CD14-positive monocyte (primary cell): ENCODE measurements around the gene NAXE. TPM values are rescaled to one million over a fixed set of nuclear protein-coding genes. Genes with fewer than 3 reads are reported as not detected.

Experiments used
- DNase-seq, 3 donors: peaks; one replicate each; pipeline ENCODE4 v3.0.0-alpha.2; 2011 to 2022
- H2AFZ ChIP-seq: 2 replicates; pipeline ENCODE4 v1.6.0; 2012; ENCODE audit warnings: mild to moderate bottlenecking, low read depth, low read length, inconsistent platforms; ENCODE audit not compliant: insufficient read depth, poor library complexity, severe bottlenecking
- H3K27ac ChIP-seq, 2 donors: 1 replicate in 1 of 2; 2 replicates in 1 of 2; pipeline ENCODE4 v1.5.1; 2012 to 2013; ENCODE audit warnings: low read length in 2 of 2, control low read depth in 1 of 2, inconsistent platforms in 1 of 2, low read depth in 1 of 2, mild to moderate bottlenecking in 1 of 2
- H3K27me3 ChIP-seq, 2 donors: one replicate each; pipeline versions ENCODE4 v1.6.0 to v1.6.1; 2011 to 2013; ENCODE audit warnings: low read length in 2 of 2; ENCODE audit not compliant: control insufficient read depth in 2 of 2, insufficient read depth in 2 of 2
- H3K36me3 ChIP-seq, 2 donors: replicated peaks in 1 of 2; 1 replicate in 1 of 2; 2 replicates in 1 of 2; pipeline versions ENCODE4 v1.5.1 to v1.6.1; 2012 to 2013; ENCODE audit warnings: low read length in 2 of 2, control low read depth in 1 of 2, inconsistent platforms in 1 of 2, mild to moderate bottlenecking in 1 of 2; ENCODE audit not compliant: insufficient read depth in 2 of 2, control insufficient read depth in 1 of 2
- H3K4me1 ChIP-seq, 2 donors: 1 replicate in 1 of 2; 2 replicates in 1 of 2; pipeline versions ENCODE4 v1.5.1 to v1.6.1; 2012 to 2013; ENCODE audit warnings: low read length in 2 of 2, control low read depth in 1 of 2, inconsistent platforms in 1 of 2, mild to moderate bottlenecking in 1 of 2, moderate library complexity in 1 of 2; ENCODE audit not compliant: insufficient read depth in 2 of 2, control insufficient read depth in 1 of 2
- H3K4me2 ChIP-seq: replicated peaks from 2 replicates; pipeline ENCODE3; 2012; ENCODE audit warnings: low read length, moderate library complexity, mild to moderate bottlenecking; ENCODE audit not compliant: poor library complexity, severe bottlenecking; ENCODE audit errors: extremely low read depth
- H3K4me3 ChIP-seq, 3 experiments: fragments of 200-600 bp in 1 of 3; sonication (generic) in 1 of 3; replicated peaks in 1 of 3; 1 replicate in 2 of 3; 2 replicates in 1 of 3; pipeline ENCODE4 v1.5.1; 2011 to 2013; ENCODE audit warnings: low read length in 3 of 3, mild to moderate bottlenecking in 3 of 3, control low read depth in 2 of 3, low read depth in 2 of 3, inconsistent platforms in 1 of 3, moderate library complexity in 1 of 3
- H3K79me2 ChIP-seq: 2 replicates; pipeline ENCODE4 v1.6.0; 2012; ENCODE audit warnings: mild to moderate bottlenecking, control low read depth, inconsistent platforms, low read length, moderate library complexity; ENCODE audit not compliant: insufficient read depth
- H3K9ac ChIP-seq: 2 replicates; pipeline ENCODE4 v1.6.0; 2017; ENCODE audit warnings: low read length, mild to moderate bottlenecking; ENCODE audit not compliant: insufficient read depth, poor library complexity, severe bottlenecking
- H3K9me3 ChIP-seq, 2 donors: replicated peaks in 1 of 2; 1 replicate in 1 of 2; 2 replicates in 1 of 2; pipeline versions ENCODE4 v1.5.1 to v1.6.1; 2012 to 2013; ENCODE audit warnings: low read length in 2 of 2, control low read depth in 1 of 2; ENCODE audit not compliant: control insufficient read depth in 1 of 2, insufficient read depth in 1 of 2
- H4K20me1 ChIP-seq: 2 replicates; pipeline ENCODE4 v1.6.0; 2012; ENCODE audit warnings: mild to moderate bottlenecking, low read length, control low read depth, moderate library complexity; ENCODE audit not compliant: insufficient read depth
- H3K27ac Mint-ChIP-seq, 7 donors: one replicate each; pipeline ENCODE4 v1.8.0; 2020; ENCODE audit warnings: mild to moderate bottlenecking in 7 of 7, mixed read lengths in 7 of 7, moderate library complexity in 6 of 7, inconsistent platforms in 2 of 7
- H3K27me3 Mint-ChIP-seq, 3 donors: one replicate each; pipeline ENCODE4 v1.8.0; 2021 to 2022; ENCODE audit warnings: low read depth in 3 of 3, mild to moderate bottlenecking in 3 of 3, mixed read lengths in 3 of 3, moderate library complexity in 3 of 3, inconsistent platforms in 1 of 3
- H3K36me3 Mint-ChIP-seq, 2 donors: one replicate each; pipeline ENCODE4 v1.8.0; 2020; ENCODE audit warnings: mixed read lengths in 2 of 2, inconsistent platforms in 1 of 2, mild to moderate bottlenecking in 1 of 2
- H3K4me1 Mint-ChIP-seq: one replicate; pipeline ENCODE4 v1.8.0; 2020; ENCODE audit warnings: mild to moderate bottlenecking, mixed read lengths
- H3K4me3 Mint-ChIP-seq, 2 donors: one replicate each; pipeline ENCODE4 v1.8.0; 2020; ENCODE audit warnings: mild to moderate bottlenecking in 2 of 2, mixed read lengths in 2 of 2, moderate library complexity in 1 of 2
- H3K9me3 Mint-ChIP-seq, 7 donors: one replicate each; pipeline ENCODE4 v1.8.0; 2020 to 2022; ENCODE audit warnings: mixed read lengths in 7 of 7, mild to moderate bottlenecking in 6 of 7, moderate library complexity in 6 of 7, inconsistent platforms in 2 of 7
- CTCF ChIP-seq: fragments of 200-600 bp; IDR thresholded peaks from one replicate; pipeline ENCODE4 v1.8.0; 2022; ENCODE audit warnings: antibody characterized with exemption, mild to moderate bottlenecking
- WGBS: methylation state at CpG from one replicate; pipeline ENCODE4 v1.1.5; 2013; ENCODE audit warnings: missing lambda C conversion rate; ENCODE audit not compliant: insufficient coverage; 5-methylcytosine and 5-hydroxymethylcytosine counted together
- intact Hi-C, 2 donors: fragments of 100-400 bp; cut with micrococcal nuclease; formaldehyde crosslinking; loops; one replicate each; pipeline versions ENCODE4 v1.15.0 to v1.15.1; 2023
- polyA minus RNA-seq: library from RNA; depleted of rRNA, polyadenylated mRNA; stranded (reverse); fragments of >200 nt; gene quantifications from 2 replicates; pipeline ENCODE4 v1.2.3, GENCODE V29; 2012
- polyA plus RNA-seq, 3 donors: library from polyadenylated mRNA; depleted of rRNA in 1 of 3; unstranded in 2 of 3; stranded (reverse) in 1 of 3; fragments of 300-500 nt in 2 of 3; fragments of >200 nt in 1 of 3; fragmentation: Illumina TruSeq in 2 of 3; gene quantifications; 1 replicate in 2 of 3; 2 replicates in 1 of 3; pipeline ENCODE4 v1.2.3, GENCODE V29; 2012 to 2021
- total RNA-seq, 12 experiments: library from RNA in 1 of 12; stranded (reverse) in 1 of 12; fragments of 120-200 nt in 1 of 12; gene quantifications; one replicate each; pipeline ENCODE4 v1.2.4 and lab custom pipeline; 2013 to 2026; ENCODE audit warnings: mixed read lengths in 6 of 12, inconsistent platforms in 1 of 12

NAXE gene
- 33.3 TPM for total RNA-seq (2013)
- polyA plus RNA-seq, result 10 to 100 TPM; 23.7 to 81.7 (median 54.9) TPM
- polyA minus RNA-seq, result 15.0 and 32.3 TPM in 2 replicates
- 1.6 to 14.0 (median 9.2) reads per million in 11 experiments for total RNA-seq (lab: John Stamatoyannopoulos, UW)

- H3K4me1 Mint-ChIP-seq, result peaks cover 17% of the 10 kb centered on the region
- H2AFZ ChIP-seq, result peak within 1 kb of the TSS; percentile 97
- TF ChIP-seq CTCF, result no peak
- H3K79me2 ChIP-seq, result peaks cover 9% of the 10 kb centered on the region
- no peaks in the 10 kb centered on the region for H3K27me3 ChIP-seq
- H4K20me1 ChIP-seq, result no peaks in the 10 kb centered on the region
- peak within 1 kb of the TSS; percentile 82 to 93 for H3K4me3 Mint-ChIP-seq
- H3K4me1 ChIP-seq, result peaks cover 14 to 20% of the 10 kb centered on the region in 2 donors
- H3K36me3 Mint-ChIP-seq, result peaks cover 26 to 28% of the 10 kb centered on the region in 2 donors
- intact Hi-C loops, result loop anchor here in 1 of 2 donors (1.0 kb wide), 1 partner anchor 9 kb away; no protein-coding TSS in a partner anchor
- no peaks in the 10 kb centered on the region for H3K9me3 ChIP-seq
- peak within 1 kb of the TSS; percentile 25 to 84 for H3K27ac ChIP-seq
- peak within 1 kb of the TSS; percentile 75 to 93 (median 91) for H3K27ac Mint-ChIP-seq
- WGBS, result under 1% methylated on average over 60 of the region's 60 CpGs
- peak within 1 kb of the TSS; percentile 63 to 88 (median 70) for H3K4me3 ChIP-seq
- H3K27me3 Mint-ChIP-seq, result peaks cover 0 to 2% (median 0%) of the 10 kb centered on the region in 3 donors
- peak within 1 kb of the TSS; percentile 95 for H3K4me2 ChIP-seq
- peaks cover 18 to 34% of the 10 kb centered on the region in 2 donors for H3K36me3 ChIP-seq
- no peaks in the 10 kb centered on the region for H3K9me3 Mint-ChIP-seq
- peak within 1 kb of the TSS; percentile 79 for H3K9ac ChIP-seq
- DNase-seq, result peak; percentile 41 to 69 (median 64)
Observed at GRCh38 chr1:156591432-156592157, at the start of gene NAXE. Gene NAXE (plus strand): TSS chr1:156591776. CDS start chr1:156591805, 29 bp downstream.

- H4K20me1 ChIP-seq, result no peaks in the 10 kb centered on the region
- no peak overlapping the region for H3K4me3 ChIP-seq
- no peaks in the 10 kb centered on the region for H3K27me3 ChIP-seq
- no peaks in the 10 kb centered on the region for H3K4me1 ChIP-seq
- H3K9me3 ChIP-seq, result no peaks in the 10 kb centered on the region
- no peaks in the 10 kb centered on the region for H3K9me3 Mint-ChIP-seq
- H3K79me2 ChIP-seq, result no peaks in the 10 kb centered on the region
- intact Hi-C loops, result loop anchor here in 1 of 2 donors (5.0 kb wide), 1 partner anchor 39 kb away; no protein-coding TSS in a partner anchor
- no peak overlapping the region for H3K27ac ChIP-seq
- no peak for TF ChIP-seq CTCF
- H3K4me3 Mint-ChIP-seq, result no peak overlapping the region
- H2AFZ ChIP-seq, result no peak overlapping the region
- H3K9ac ChIP-seq, result no peak overlapping the region
- H3K4me2 ChIP-seq, result no peak overlapping the region
- peaks cover 17% of the 10 kb centered on the region for H3K4me1 Mint-ChIP-seq
- H3K36me3 Mint-ChIP-seq, result peaks cover 74 to 82% of the 10 kb centered on the region in 2 donors
- peaks cover 0 to 4% (median 0%) of the 10 kb centered on the region in 3 donors for H3K27me3 Mint-ChIP-seq
- peaks cover 35 to 88% of the 10 kb centered on the region in 2 donors for H3K36me3 ChIP-seq
- WGBS, result 0% methylated on average over 1 of the region's 1 CpG
- peak overlapping the region in 2 of 7 donors; percentile 30 to 71 for H3K27ac Mint-ChIP-seq
- no peak for DNase-seq
Observed at GRCh38 chr1:156543066-156543465, 48.5 kb upstream of the NAXE start.
